Right lobe of liver (tissue), 6 donors: ENCODE data around the gene RGL1. TPM values are rescaled to one million over a fixed set of nuclear protein-coding genes. Genes with fewer than 3 reads are reported as not detected.

ENCODE experiments used
- ATAC-seq, 4 donors: fragments of 200-7000 bp; cut with Tn5 transposase; one replicate each; pipeline ENCODE4 v1.9.1; 2020; ENCODE audit warnings: mild to moderate bottlenecking in 4 of 4, moderate library complexity in 4 of 4
- DNase-seq, 3 donors: peaks; one replicate each; pipeline ENCODE4 v3.0.0-alpha.2; 2020
- H3K27ac ChIP-seq, 3 donors: fragments of 200-600 bp; one replicate each; pipeline ENCODE4 v1.8.0; 2022
- H3K27me3 ChIP-seq, 2 donors: fragments of 200-600 bp; one replicate each; pipeline ENCODE4 v1.8.0; 2022
- H3K36me3 ChIP-seq, 4 donors: fragments of 200-600 bp; sonication (generic) in 1 of 4; one replicate each; pipeline versions ENCODE4 v1.5.1 to v1.8.0; 2017 to 2022; ENCODE audit warnings: control low read depth in 1 of 4
- H3K4me1 ChIP-seq, 4 donors: fragments of 200-600 bp; sonication (generic) in 1 of 4; one replicate each; pipeline versions ENCODE4 v1.5.1 to v1.8.0; 2017 to 2022; ENCODE audit warnings: control low read depth in 1 of 4
- H3K4me3 ChIP-seq, 3 donors: fragments of 200-600 bp; one replicate each; pipeline ENCODE4 v1.8.0; 2022
- H3K9me3 ChIP-seq, 4 donors: fragments of 200-600 bp; sonication (generic) in 1 of 4; one replicate each; pipeline versions ENCODE4 v1.5.1 to v1.8.0; 2017 to 2022; ENCODE audit warnings: control low read depth in 1 of 4
- POLR2A ChIP-seq: fragments of 450-650 bp; IDR thresholded peaks from one replicate; pipeline ENCODE4 v1.6.1; 2017; ENCODE audit warnings: antibody characterized with exemption, mild to moderate bottlenecking
- WGBS: methylation state at CpG from one replicate; pipeline ENCODE4 v1.1.6; 2018; ENCODE audit warnings: low coverage, low lambda C conversion rate; ENCODE audit not compliant: insufficient coverage; ENCODE audit errors: missing lambda C conversion rate; 5-methylcytosine and 5-hydroxymethylcytosine counted together
- intact Hi-C, 2 donors: fragments of 100-400 bp; cut with DNase I; formaldehyde crosslinking; loops; one replicate each; pipeline versions ENCODE4 v1.11.2 to v1.14.1; 2022
- total RNA-seq, 6 experiments: library from RNA; depleted of rRNA in 2 of 6; stranded (reverse); fragments of >200 nt in 2 of 6; fragmentation: NEBNext Ultra II Directional in 3 of 6; extraction: Animal tissue kit (Norgen Biotek cat#: 25700) in 3 of 6; gene quantifications; one replicate each; pipeline versions ENCODE4 v1.1.0 to v1.2.4, GENCODE V29; 2016 to 2023
- TF ChIP-seq, protein P1 (sequence below), 4 donors: fragments of 200-600 bp in 3 of 4; fragments of 450-650 bp in 1 of 4; IDR thresholded peaks; one replicate each; pipeline versions ENCODE4 v1.5.1 to v1.8.0; 2016 to 2022; ENCODE audit warnings: antibody characterized with exemption in 4 of 4, mild to moderate bottlenecking in 2 of 4
- donor health status: DM: no; HTN: yes; CAD: no.
- donor health status: DM: no; HTN: no; CAD: no.
- donor health status: DM: no; HTN: no; CAD: no.
- donor health status: DM: no; HTN: yes; CAD: no.
- donor health status: DM: no; HTN: yes; CAD: no.

RGL1 gene
- total RNA-seq, 6 experiments from 2014 or later = 5.5 to 13.1 (median 6.9) TPM

DNA sequence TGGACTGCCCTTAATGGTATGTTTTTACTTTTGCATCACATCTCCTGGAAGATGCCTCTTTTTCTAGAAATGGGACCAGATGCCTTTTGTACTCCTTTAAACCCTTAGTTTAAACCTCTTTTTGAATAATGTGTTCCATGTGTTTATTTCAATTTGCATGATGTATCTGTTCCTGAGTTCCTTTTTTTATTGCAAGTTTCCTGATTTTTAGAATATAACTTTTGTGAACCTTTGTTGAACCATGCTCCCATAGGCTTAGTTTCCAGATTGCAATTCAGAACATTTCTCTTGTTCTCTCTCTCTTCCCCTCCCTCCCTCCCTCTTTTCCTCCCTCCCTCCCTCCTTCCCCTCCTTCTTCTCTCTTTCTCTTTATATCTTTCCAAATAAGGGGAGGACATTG, 81.9 kb downstream of the RGL1 start:
- DNase-seq (no peak), ATAC-seq (no peak)
- Histone ChIP-seq H3K9me3 (no peaks in the 10 kb centered on the region), H3K4me1 (peaks cover 0 to 5% (median 2%) of the 10 kb centered on the region in 4 donors), H3K27me3 (no peaks in the 10 kb centered on the region), H3K4me3 (no peak overlapping the region), H3K27ac (no peak overlapping the region), H3K36me3 (peaks cover 0 to 5% (median 2%) of the 10 kb centered on the region in 4 donors)
- intact Hi-C loops = no loop called here
- TF ChIP-seq POLR2A = no peak
- TF ChIP-seq, protein P1, sequence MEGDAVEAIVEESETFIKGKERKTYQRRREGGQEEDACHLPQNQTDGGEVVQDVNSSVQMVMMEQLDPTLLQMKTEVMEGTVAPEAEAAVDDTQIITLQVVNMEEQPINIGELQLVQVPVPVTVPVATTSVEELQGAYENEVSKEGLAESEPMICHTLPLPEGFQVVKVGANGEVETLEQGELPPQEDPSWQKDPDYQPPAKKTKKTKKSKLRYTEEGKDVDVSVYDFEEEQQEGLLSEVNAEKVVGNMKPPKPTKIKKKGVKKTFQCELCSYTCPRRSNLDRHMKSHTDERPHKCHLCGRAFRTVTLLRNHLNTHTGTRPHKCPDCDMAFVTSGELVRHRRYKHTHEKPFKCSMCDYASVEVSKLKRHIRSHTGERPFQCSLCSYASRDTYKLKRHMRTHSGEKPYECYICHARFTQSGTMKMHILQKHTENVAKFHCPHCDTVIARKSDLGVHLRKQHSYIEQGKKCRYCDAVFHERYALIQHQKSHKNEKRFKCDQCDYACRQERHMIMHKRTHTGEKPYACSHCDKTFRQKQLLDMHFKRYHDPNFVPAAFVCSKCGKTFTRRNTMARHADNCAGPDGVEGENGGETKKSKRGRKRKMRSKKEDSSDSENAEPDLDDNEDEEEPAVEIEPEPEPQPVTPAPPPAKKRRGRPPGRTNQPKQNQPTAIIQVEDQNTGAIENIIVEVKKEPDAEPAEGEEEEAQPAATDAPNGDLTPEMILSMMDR (IDR thresholded peaks at IDR 0.05) = no peak

DNA sequence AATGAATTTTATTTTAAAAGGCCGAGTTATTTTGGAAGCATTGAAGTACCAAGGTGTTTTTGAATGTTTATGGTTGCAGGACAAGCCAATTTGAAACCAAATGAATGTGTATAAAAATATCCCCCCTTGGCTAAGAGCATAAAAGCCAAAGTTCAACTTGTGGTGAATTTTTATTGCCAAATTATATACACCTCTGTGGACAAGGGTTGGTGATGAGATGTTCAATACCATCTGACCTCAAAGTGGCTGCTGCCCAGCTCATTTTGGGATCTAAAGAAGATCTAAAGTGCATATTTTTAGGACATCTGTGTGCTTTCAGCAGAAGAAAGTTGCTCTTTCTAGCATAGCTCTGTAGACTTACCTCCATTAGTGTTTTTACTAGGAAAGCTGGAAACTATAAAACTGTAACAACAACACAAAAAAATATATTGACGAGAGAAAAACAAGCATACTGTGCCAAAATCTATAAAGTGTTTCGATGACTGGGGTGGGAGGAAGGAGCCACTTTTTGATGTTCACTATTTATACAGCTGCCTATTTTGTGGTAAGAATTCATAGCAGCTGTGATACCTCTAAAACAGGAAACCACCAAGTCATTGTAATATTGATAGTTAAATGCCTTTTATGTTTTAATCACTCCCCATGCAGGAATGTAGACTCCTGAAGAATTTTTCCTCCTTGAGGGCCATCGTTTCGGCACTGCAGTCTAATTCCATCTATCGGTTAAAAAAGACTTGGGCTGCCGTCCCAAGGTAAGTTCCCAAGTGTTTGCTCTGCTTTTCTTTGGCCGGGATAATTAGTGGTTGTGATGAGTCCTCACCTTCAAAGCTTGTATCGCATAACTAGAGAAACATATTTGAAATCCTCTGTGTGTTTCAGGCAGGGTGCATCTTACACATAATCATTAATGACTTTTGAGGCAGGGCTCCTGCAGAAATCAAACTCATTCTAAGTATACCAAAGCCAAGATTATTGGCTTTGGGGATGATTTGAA, 83.2 kb downstream of the RGL1 start:
- no peaks in the 10 kb centered on the region for H3K9me3 ChIP-seq
- DNase-seq = no peak
- H3K4me3 ChIP-seq = no peak overlapping the region
- H3K4me1 ChIP-seq = peaks cover 0 to 13% (median 0%) of the 10 kb centered on the region in 4 donors
- TF ChIP-seq, protein P1 (IDR thresholded peaks at IDR 0.05) = no peak
- TF ChIP-seq POLR2A = no peak
- peaks cover 0 to 5% (median 2%) of the 10 kb centered on the region in 4 donors for H3K36me3 ChIP-seq
- WGBS = 64% methylated on average over 9 of the region's 9 CpGs
- no peak overlapping the region for H3K27ac ChIP-seq
- intact Hi-C loops = no loop called here
- no peak for ATAC-seq
- no peaks in the 10 kb centered on the region for H3K27me3 ChIP-seq

DNA sequence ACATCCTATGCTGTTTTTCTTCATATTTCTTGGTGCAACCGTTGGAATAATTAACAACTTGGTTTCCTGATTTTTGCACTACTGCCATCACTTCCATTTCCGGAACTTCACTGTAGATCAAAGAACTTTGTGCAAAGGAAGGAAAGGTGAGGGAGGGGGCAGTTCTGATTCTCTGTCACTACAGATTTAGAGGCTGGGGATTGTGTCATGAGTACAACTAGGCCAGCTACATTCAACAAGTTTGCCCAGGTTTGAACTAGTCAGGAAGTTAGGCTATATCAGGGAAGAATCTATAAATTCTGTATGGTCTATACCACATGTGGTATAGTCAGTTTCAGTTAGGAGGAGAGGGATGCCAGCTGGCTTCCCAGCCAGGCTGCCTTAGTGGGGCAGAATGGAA, 84.2 kb downstream of the RGL1 start:
- 68% methylated on average over 2 of the region's 2 CpGs for WGBS
- no peak overlapping the region for H3K27ac ChIP-seq

DNA sequence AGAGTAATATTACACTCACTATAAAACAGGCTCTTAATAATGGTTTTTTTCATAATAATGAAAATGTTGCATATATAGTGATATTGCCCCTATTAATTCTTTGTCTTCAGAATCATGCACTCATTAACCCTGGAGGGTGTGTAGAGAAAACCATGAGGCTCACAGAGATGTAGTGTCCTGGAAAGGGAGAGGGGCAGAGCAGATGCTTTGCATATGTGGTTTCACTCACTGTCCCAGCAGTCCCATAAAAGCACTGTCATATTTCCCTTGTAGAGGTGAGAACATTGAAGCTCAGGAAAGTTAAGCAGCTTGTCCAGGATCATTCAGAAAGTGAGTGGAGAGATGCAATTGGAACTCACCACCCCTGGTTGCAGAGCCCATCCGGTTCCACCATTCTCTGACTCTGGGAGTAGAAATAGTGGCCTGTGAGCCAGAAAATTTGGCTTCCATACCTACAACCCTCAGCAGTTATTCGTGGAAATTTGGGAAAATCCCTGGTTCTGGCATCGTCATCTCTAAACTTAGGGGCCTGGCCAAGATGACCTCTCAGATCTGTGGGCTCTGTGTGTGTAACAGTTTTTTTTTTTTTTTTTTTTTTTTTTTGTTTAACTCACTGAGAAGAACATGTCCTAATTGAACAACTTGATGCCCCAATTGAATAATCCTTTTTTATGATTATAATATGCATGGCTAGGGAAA, 86.4 kb downstream of the RGL1 start:
- H3K36me3 ChIP-seq = no peaks in the 10 kb centered on the region
- intact Hi-C loops = no loop called here
- no peaks in the 10 kb centered on the region for H3K27me3 ChIP-seq
- ATAC-seq = no peak
- DNase-seq = no peak
- 31% methylated on average over 2 of the region's 3 CpGs for WGBS
- H3K4me3 ChIP-seq = no peak overlapping the region
- H3K4me1 ChIP-seq = peaks cover 0 to 13% (median 0%) of the 10 kb centered on the region in 4 donors
- TF ChIP-seq POLR2A = no peak
- TF ChIP-seq, protein P1 (IDR thresholded peaks at IDR 0.05) = no peak
- H3K9me3 ChIP-seq = no peaks in the 10 kb centered on the region
- peak overlapping the region in 1 of 3 donors; percentile 6 for H3K27ac ChIP-seq

More for the DNA sequence above, 84.2 kb downstream of the RGL1 start:
- H3K36me3 ChIP-seq = peaks cover 0 to 5% (median under 1%) of the 10 kb centered on the region in 4 donors
- ATAC-seq (no peak), DNase-seq (no peak)
- no peaks in the 10 kb centered on the region for H3K27me3 ChIP-seq
- intact Hi-C loops = no loop called here
- H3K4me1 ChIP-seq = peaks cover 0 to 13% (median 0%) of the 10 kb centered on the region in 4 donors
- H3K9me3 ChIP-seq = no peaks in the 10 kb centered on the region
- TF ChIP-seq, protein P1 (IDR thresholded peaks at IDR 0.05) = no peak
- TF ChIP-seq POLR2A = no peak
- no peak overlapping the region for H3K4me3 ChIP-seq
